Activated CD8-positive, alpha-beta memory T cell treated with anti-CD3 and anti-CD28 coated beads, Interleukin-2, amount 50 U/mL, for 4 hours (primary cell): ENCODE results near the gene CTDNEP1.

Experiments
- DNase-seq: peaks from one replicate; pipeline ENCODE4 v3.0.0-alpha.2; 2020

Gene CTDNEP1

DNA sequence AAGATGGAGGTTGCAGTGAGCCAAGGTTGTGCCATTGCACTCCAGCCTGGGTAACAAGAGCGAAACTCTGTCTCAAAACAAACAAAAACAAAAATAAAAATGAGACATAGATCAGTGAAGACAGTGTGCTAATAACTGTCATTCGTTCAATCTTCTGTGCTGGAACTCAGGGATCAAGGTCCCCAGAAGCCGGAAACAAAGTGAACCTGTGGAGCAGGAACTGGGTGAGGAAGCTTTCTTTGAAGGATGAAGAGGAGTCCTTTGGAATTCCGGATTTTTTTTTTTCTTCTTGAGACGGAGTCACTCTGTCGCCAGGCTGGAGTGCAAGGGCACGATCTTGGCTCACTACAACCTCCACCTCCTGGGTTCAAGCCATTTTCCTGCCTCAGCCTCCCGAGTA lies 27.9 kb upstream of the CTDNEP1 start:
- no peak for DNase-seq

DNA sequence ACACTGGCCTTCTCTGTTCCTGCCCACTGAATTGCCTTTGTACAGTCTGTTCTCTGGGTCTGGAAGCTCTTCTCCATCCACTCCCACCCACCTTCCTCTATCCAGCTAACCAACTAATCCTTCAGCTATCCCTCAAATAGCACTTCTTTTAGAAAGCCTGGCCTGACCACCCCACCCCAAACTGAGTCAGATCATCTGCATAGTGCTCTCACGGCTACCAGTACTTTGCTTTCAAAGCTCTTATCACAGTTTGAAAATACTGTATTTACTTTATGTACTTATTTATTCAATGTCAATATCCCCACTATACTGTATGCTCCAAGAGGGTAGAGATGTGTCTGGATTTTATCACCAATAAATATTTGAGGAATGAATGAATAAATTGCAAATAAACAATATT lies 15.2 kb upstream of the CTDNEP1 start:
- no peak for DNase-seq

DNA sequence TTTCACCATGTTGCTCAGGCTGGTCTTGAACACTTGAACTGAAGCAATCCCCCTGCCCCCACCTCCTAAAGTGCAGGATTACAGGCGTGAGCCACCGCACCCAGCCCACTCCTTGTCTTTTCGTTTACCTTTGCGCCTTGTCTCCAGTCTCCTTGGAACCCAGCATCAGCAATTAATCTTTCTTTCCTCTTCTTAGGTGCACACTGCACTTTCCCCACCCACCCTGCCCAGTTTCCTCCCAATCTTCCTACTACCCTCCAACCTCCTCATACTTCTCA lies 12.2 kb upstream of the CTDNEP1 start:
- no peak for DNase-seq

DNA sequence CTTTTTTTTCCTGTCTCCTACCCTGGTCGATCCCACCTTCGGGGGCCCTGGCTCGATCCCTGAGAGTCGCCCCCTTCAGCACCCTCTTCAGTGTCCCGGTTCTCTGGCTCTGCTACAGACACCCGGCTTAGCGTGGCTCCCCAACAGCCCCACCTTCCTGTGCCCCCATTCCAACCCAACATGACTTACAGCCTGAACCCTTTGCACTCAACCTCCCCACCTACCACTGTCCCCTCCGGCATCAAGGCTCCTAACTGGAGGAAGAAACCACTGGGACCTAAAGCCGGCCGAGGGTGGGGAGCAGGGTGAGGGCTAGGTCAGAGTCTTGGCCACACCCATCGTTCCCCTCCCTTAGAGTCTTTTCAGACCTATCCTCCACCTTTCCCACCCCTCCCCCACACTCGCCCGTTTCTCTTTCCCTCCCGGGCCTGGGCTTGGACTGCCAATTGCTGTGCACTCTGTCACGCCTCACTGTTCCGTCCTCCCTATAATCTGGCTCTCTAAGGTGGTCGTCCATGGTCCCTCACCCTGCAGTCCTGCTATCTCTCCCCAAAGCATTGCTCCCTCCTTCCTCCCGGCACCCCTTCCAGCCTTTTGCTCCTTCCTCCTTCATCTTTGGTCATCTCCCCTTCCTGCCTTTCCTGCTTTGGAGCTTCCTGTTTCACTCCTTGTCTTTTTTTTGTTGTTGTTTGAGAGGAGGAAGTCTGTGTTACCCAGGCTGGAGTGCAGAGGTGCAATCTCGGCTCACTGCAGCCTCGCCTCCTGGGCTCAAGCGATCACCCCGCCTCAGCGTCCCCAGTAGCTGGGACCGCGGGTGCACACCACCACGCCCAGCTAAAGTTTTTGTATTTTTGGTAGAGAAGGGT lies 11.6 kb upstream of the CTDNEP1 start:
- DNase-seq: no peak

DNA sequence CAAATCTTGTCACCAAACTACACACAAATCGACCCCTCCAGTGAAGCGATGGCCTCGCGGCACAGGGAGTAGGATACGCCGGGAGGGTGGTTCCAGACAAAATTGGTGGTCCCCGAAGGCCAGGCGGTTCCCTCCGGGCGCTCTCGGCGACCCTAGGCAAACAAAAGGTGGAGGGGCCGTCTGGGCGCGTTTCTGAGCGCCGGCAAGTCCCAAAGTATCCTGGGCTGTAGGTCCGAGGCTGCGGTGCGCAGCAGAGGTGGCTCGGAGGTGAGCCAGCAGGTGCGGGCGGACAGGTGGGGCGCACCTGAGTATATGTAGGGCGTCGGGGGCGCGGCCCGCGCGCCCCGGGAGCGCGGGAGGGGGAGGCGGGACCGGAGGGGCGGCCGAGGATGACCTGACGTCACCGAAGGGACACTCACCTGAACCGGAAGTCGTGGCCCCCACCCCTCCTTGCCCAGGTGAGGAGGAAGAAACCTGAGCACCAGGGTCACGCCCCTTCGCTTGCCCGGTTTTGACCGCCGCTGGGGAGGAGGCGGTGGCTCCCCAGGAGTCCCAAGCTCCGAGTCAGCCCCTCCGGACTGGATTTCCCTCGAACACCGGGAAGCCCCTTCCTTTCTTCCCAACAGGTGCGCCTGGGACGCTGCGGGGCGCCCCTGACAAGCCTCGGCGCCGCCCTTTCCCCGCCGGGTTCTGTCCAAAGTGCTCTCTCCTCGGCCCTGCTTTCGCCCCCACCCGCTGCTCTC lies 10.8 kb upstream of the CTDNEP1 start, which contains the start of gene CLDN7:
CLDN7 (minus strand) TSS at position 287 of the 743 bp plus-strand sequence. CDS start 435 bp downstream, outside the sequence.
- no peak for DNase-seq

DNA sequence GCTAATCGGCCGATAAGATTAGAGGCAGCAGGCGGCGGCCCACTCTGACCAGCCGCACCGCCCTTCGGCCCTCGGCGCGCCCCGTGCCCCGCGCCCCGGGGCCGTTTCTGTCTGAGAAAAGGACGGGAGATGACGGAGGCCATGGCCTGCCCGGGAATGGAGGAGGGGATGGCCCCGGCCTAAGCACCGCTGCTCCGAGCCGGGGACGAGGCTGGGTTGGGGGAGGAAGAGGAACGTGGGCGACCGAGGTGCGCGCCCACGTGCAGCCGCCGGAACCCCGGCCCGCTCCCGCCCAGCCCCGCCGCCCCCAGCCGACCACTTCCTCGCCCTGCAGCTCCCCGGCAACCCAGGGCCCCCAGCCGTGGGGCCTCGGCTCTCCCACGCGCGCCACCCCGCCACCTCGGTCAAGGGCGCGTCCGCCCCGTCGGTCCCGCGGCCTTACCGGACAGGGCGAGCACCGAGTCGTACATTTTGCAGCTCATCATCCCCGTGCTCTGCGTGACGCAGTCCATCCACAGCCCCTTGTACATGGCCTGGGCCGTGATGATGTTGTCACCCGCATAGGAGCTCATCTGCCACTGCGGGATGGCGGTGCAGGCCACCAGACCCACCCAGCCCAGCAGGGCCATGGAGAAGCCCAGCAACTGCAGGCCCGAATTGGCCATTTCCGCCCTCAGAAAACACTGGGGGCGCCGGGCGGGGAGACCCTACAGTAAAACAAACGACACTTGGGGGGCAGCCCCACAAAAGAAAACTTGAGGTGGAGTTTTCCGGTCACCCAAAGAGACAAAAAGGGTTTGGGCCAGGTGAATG lies 10.1 kb upstream of the CTDNEP1 start:
- DNase-seq: peak; percentile 52

DNA sequence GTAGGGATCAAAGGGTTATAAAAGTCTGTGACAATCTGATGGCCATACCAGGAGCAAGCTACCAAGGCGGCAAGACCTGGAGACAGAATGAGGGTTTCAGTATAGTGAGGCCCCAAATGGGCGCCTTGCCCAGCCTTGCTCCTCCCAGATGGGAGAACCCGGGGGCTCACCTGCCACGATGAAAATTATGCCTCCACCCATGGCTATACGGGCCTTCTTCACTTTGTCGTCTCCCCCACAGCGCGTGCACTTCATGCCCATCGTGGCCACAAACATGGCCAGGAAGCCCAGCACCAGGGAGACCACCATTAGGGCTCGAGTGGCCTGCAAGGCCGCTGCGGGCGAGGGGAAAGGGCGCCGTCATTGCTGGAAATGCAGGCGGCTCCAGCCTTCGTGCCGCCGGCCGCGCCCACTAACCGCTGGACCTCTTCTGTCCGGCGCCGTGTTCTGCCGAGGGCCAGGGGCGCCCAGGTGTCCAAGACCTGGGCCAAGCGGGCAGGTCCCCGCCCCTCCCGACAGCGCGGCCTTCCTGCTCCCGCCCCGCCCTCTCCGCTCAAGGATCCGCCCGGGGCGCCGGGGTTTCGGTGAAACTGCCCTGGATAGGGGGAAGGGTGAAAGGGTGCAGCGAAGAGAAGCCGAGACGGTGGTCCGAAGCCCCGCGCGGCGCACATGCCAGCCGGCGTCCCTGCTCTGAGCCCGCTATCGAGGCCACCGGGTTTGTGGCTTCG lies 9.3 kb upstream of the CTDNEP1 start:
- peak; percentile 50 for DNase-seq

DNA sequence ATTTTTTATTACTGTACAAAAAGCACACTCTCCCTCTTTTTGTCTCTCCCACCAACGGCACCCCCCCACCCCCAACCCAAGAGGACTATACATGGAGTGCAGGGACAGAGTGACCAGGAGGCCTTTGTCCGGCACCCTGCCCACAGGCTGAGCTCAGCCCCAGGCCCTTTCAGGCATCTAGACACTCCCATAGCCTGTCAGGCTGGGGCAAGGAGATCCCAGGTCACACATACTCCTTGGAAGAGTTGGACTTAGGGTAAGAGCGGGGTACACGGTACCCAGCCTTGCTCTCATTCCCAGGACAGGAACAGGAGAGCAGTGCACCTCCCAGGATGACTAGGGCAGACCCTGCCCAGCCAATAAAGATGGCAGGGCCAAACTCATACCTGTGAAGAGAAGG lies 8.6 kb upstream of the CTDNEP1 start:
- DNase-seq: no peak

DNA sequence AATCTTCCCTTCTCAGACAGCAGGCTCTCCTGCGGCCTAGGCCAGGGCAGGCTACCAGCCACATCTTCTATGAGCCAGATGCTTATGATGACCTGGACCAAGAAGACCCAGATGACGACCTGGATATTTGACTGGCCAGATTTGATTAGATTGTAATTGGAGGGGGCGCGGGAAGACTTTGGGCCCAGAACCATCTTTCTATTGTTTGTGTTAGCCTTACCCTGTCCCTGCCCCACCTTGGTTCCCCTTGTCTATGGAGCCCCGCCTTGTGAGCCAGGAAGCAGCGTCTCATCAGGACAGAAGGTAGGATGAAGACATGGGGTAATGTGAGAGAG lies 8.0 kb upstream of the CTDNEP1 start:
- DNase-seq: no peak

DNA sequence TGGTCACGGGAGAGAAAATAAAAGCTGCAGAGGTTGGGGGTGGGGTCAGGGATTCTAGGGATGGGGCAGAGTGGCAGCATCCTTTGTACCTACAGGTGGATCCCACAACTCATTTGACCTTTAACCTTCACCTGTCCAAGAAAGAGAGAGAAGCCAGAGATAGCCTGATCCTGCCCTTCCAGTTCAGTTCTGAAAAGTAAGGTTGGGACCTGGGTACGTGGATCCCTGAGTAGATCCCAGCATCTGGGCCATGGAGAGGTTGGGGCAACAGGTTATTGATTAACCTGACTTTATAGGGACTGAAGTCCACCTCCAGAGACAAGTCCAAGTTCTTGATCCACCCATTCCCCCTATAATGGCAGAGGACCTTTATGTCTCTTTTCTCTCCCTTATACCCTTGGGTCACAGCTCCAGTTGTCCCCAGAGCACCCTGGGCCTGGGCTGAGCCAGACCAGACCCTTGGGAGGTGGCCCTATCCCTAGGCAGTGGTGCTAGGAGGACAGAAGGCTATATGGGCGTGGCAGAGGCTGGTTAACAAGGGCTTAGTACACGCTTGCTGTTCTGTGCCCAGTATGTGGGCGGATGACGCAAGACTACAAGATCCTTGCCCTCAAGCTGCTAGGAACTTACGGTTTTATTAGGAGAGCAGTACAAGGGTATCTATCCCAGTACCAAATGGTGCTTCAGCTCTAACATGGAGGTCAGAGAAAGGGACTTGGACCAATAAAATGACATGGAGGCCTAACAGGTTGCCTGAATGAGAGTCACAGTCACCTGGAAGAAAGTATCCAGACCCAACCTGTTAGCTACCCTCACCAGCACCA lies 7.4 kb upstream of the CTDNEP1 start:
- DNase-seq: no peak

DNA sequence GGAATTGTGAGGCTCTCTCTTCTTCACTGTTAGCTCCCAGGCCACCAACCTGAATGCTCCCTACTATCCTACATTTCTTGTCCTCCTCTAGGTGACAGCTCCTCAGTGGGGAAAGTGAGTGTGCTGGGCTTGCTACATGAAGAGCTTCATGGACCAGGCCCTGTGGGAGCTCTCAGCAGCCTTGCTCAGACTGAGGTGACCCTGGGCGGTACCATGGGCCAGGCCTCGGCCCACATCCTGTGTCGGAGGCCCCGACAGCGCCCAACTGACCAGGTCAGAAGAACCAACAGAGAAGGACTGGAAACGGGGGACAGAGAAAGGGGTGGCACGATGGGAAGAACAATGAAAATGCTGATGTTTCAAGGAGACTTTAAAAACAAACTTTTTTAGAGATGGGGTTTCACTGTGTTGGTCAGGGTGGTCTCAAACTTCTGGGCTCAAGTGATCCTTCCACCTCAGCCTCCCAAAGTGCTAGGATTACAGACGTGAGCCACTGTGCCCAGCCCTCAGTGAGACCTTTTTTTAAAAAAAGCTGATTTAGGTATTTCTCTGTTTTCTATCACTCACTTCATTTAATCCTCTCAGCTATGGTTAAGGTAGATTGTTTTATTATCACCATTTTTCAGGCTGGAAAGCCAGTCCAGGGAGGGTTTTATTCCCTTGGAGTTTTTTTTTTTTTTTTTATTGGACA lies 5.4 kb upstream of the CTDNEP1 start:
- no peak for DNase-seq

DNA sequence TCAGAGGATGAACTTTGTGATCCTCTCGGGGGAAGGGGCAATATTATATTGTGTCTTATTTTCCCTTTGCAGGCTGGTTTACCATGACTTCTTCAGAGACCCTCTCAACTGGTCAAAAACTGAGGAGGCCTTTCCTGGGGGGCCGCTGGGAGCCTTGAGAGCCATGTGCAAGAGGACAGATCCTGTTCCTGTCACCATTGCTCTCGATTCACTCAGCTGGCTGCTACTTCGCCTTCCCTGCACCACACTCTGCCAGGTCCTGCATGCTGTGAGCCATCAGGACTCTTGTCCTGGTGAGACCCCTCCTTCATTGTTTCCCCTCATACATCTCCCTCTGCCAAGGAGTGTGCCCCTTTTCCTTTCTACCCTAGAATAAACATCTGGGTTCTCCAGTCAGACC lies 3.0 kb upstream of the CTDNEP1 start:
- DNase-seq: no peak

DNA sequence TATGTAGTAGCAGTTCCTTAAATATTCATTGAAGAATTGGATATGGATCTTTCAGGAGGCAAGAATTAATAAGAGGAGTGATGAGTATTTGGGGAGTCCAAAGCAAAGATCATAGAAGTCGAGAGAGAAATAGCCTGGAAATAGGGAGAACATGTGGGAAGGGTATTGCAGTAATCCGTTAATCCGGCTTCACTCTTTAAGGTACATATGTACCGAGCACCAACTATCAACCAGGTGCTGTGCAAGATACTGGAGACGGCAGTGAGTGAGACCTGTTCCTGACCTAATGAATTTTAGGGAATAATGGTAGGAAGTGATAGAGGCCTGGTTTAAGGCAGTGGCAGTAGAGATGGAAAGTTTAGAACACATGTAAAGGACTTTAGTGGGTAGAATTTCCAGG lies 1.5 kb upstream of the CTDNEP1 start:
- DNase-seq: no peak

DNA sequence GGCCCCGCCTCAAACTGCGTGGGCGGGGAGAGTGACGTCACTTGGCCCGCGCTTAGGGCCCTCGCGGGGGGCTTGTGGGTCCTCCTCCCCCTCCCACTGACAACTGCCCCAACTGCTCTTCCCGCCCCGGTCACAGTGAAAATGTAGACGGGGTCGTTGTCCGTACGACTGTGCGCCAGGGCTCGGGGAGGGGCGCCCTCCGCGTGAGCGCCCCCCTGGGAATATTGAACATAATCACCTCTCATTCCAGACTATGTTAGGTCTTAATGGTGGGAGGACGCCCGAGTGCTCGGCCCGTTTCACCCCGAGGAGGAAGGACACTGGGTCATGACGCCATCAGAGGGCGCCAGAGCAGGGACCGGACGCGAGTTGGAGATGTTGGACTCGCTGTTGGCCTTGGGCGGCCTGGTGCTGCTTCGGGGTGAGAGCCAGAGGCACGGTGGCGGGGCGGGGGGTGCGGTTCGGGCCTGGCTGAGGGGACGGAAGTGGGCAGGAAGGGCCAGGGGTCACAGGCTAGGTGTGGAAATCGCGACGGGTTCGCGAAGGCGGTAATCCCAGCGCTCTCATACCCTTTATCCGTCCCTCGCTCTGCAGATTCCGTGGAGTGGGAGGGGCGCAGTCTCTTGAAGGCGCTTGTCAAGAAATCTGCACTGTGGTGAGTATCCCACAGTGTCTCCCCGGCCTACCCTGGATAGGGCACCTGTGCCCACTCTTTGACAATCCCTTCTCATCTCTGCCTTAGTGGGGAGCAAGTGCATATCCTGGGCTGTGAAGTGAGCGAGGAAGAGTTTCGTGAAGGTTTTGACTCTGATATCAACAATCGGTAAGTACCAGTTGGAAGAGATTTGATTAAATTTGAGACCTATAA lies 876 bp upstream of the CTDNEP1 start, which contains the start of gene ELP5:
ELP5 (plus strand) TSS at position 40 of the 868 bp plus-strand sequence; CDS start at position 376, 336 bp downstream.
- peak; percentile 86 for DNase-seq

DNA sequence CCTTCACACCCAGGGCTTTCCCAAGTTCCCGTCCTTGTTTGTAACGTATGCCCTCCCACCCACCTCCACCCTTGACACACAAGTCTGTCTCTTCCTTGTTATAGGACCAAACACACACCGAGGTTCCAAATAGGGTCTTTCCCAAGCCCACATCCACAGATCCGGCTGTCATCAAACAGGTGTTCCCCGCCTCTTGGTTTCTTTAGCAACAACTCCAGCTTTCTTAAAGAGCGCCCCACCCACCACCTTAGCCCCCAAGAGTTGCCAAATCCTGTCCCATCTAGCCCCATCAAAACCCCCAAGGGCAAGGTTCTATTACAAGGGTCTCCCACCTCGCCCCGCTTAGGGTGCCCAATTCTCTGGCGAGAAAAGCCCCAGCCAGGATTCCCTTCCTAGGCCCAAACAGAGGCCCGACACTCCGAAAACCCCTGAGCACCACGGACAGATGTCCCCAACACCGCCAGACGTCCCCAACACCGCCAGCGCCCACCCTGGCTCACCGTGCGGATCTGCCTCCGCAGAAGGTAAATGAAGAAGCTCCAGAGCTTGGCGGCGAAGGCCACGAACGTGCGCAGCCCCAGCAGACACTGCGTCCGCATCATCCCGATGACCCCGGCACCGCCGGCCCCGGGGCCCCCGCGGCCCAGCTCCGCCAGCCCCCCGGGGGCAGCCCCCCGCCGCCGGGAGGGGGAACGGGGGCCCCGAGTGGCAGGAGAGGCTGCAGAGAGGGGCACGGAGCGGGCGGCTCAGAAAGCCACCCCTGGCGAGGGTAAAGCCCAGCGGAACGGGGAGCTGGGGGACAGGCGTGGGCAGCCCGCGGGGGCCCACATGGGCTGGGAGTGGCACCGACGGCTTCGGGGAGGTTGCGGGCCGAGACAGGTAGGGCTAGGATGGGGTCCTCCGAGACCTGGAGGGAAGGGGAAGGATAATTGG lies 573 bp downstream of the CTDNEP1 start:
- peak; percentile 35 for DNase-seq

DNA sequence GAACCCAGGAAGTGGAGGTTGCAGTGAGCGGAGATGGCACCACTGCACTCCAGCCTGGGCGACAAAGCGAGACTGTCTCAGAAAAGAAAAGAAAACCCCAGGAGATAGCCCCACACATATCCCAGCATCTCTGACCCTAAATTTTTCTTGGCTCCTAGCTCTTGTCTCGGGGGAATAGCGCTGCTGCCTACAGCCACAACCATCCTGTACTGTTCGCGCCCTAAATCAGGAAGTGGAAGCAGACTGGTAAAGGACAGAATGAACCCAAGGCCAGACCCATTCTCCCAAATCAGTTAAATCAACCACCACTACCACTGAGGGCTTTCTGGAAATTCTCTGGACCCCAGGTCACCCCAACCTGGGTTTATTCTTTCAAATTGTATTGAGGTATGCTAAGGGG lies 1.7 kb downstream of the CTDNEP1 start:
- DNase-seq: no peak

DNA sequence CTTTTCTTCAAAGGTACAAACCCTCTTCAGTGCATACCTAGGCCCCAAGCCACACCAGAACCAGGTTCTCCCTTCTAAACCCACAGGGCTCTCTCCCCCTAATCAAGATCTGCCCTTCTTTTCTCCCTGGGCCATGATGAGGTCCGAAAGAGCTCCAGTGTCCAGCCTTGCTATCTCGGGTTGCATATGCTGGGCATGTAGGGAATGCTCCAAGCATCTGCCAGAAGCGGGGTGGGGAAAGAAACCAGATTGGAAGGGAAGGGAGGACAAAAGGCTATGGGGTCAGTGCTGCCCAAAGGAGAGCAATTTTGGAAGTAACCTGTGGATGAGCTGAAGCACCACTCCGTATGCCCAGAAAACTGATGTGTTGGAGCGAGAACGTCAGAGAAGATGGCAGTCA lies 2.3 kb downstream of the CTDNEP1 start:
- no peak for DNase-seq

DNA sequence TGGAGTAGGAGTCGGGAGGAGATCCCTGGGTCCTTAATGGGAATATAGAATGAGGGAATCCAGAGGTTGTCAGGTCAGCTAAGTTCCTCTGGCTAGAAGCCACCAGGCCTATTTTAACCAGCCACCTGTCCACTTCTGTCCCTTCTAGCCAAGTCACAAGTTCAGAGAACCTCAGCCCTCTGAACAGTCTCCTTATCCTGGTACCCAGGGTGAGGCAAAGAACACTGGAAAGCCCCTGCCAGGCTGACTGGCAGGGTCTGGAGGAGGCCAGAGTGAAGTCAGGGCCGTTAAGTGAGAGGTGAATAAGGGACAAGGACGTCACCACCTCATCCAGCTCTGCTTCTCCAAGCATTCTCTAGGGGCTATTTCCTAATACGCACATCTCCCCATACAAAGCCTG lies 2.7 kb downstream of the CTDNEP1 start:
- DNase-seq: no peak

DNA sequence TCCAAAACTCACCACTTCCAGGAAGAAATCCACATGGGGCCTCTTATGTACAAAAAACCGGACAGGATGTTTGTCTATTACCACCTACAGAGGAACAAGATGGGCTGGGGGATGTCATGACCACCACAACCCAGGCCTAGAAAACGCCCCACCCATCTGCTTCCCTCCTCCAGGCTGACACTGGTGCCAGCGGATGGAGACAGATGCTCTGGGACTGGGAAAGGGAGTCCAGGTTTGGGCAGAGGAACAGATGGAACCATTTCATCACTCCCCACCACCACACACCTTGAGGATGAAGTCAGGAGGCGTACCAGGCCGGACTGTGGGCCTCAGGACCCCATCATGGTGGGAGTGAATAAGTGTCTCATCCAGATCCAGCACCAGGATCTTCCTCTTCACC lies 4.8 kb downstream of the CTDNEP1 start:
- DNase-seq: no peak
